Measurements from ENCODE around the gene HRK. TPM values are rescaled to one million over a fixed set of nuclear protein-coding genes. Genes with fewer than 3 reads are reported as not detected.

The HRK gene
- total and polyA plus RNA-seq, 2 of the 4 experiments (the other 2 are of a cell fraction): not detected

- no peak for ATAC-seq (ENCODE audit: low read depth)
- in situ Hi-C loops (cut with MboI; ENCODE audit: low sequenced_read_pairs): no loop called here
- no peak overlapping the region for H3K56ac ChIP-seq (ENCODE audit: extremely low read depth, insufficient read depth, low read length)
- no peaks in the 10 kb centered on the region for H4K20me1 ChIP-seq (ENCODE audit: insufficient read depth, low read length)
- no peak for TF ChIP-seq USF2 (IDR thresholded peaks at IDR 0.05; ENCODE audit: low read depth, low read length)
- no peak for TF ChIP-seq BHLHE40 (IDR thresholded peaks at IDR 0.05; ENCODE audit: low read depth, low read length)
- no peak for TF ChIP-seq ELK1 (IDR thresholded peaks at IDR 0.05; ENCODE audit: borderline replicate concordance, low read depth, low read length)
- TF ChIP-seq RFX5 (IDR thresholded peaks at IDR 0.05; ENCODE audit: low read depth, low read length): no peak
- no peak for TF ChIP-seq MAFK (IDR thresholded peaks at IDR 0.05; ENCODE audit: low read depth, low read length)
- TF ChIP-seq POLR2A (IDR thresholded peaks at IDR 0.05; ENCODE audit: low read depth, low read length): no peak
- no peak for TF ChIP-seq RAD21 (IDR thresholded peaks at IDR 0.05; ENCODE audit: low read length)
- TF ChIP-seq CEBPB (IDR thresholded peaks at IDR 0.05; ENCODE audit: low read depth, low read length): no peak
- no peak overlapping the region for H2BK15ac ChIP-seq (ENCODE audit: low read depth, low read length)
- dilution Hi-C loops (cut with HindIII; ENCODE audit: low sequenced_read_pairs, unreplicated experiment): no loop called here
- H2AK9ac ChIP-seq (replicated peaks; ENCODE audit: low read depth, low read length, poor library complexity): no peak overlapping the region
- CTCF ChIA-PET: no interaction called here
- H2AK5ac ChIP-seq (ENCODE audit: low read depth, low read length): no peak overlapping the region
- WGBS, 2 experiments (ENCODE audit: extremely low coverage in 2 of 2, insufficient read length in 1 of 2): 100% methylated on average over 1 of the region's 10 CpGs; no CpG with 5 or more reads in 1 of the 2 experiments
- no peaks in the 10 kb centered on the region for H3K79me1 ChIP-seq (ENCODE audit: low read depth in 1 of 2, low read length in 2 of 2)
- H4K5ac ChIP-seq (ENCODE audit: low read depth, low read length): no peak overlapping the region
- no peak overlapping the region for H2BK5ac ChIP-seq (ENCODE audit: low read depth, low read length, poor library complexity, severe bottlenecking)
- H3K27ac ChIP-seq (ENCODE audit: insufficient read depth, low read length): no peak overlapping the region
- H3K4me3 ChIP-seq (ENCODE audit: insufficient read depth, low read depth, low read length): no peak overlapping the region
- H3K36me3 ChIP-seq (ENCODE audit: control insufficient read depth, insufficient read depth, low read length): no peaks in the 10 kb centered on the region
- H2BK20ac ChIP-seq (ENCODE audit: low read depth, low read length): no peak overlapping the region
- no peak for DNase-seq
- no peak overlapping the region for H3K23ac ChIP-seq (ENCODE audit: low read depth, low read length)
- H2AFZ ChIP-seq (replicated peaks; ENCODE audit: low read length, poor library complexity): no peak overlapping the region
- H3K9me1 ChIP-seq (ENCODE audit: insufficient read depth, low read length): no peaks in the 10 kb centered on the region
- H4K8ac ChIP-seq (ENCODE audit: low read depth in 2 of 2, low read length in 2 of 2): no peak overlapping the region
- H2BK120ac ChIP-seq (ENCODE audit: low read depth, low read length): no peak overlapping the region
- POLR2A ChIA-PET (ENCODE audit: unreplicated experiment): no interaction called here
- H3K4me1 ChIP-seq (ENCODE audit: control insufficient read depth, insufficient read depth, low read length): no peaks in the 10 kb centered on the region
- no peak overlapping the region for H3K4me2 ChIP-seq (ENCODE audit: low read depth, low read length)
- no peak overlapping the region for H3K18ac ChIP-seq (ENCODE audit: low read depth, low read length)
- no peak overlapping the region for H3K4ac ChIP-seq (ENCODE audit: low read depth, low read length)
- no peaks in the 10 kb centered on the region for H3K27me3 ChIP-seq (ENCODE audit: control insufficient read depth, insufficient read depth, low read length)
- intact Hi-C loops (cut with micrococcal nuclease): no loop called here
- no peak overlapping the region for H4K91ac ChIP-seq (ENCODE audit: insufficient read depth, low read depth, low read length)
- H3K14ac ChIP-seq (replicated peaks; ENCODE audit: low read depth, low read length): no peak overlapping the region
- BruUV-seq (replicated peaks): no TSS peak
- H3K9me3 ChIP-seq (ENCODE audit: control insufficient read depth, insufficient read depth, low read length): no peaks in the 10 kb centered on the region
- H3K9ac ChIP-seq (ENCODE audit: low read depth, low read length): no peak overlapping the region
Measured at GRCh38 chr12:116812238-116812637, 69.0 kb downstream of the HRK start.

All from IMR-90 (cell line).